Hepatocyte (in vitro differentiated cells): ENCODE data around the gene CYTH1. TPM values are rescaled to one million over a fixed set of nuclear protein-coding genes. Genes with fewer than 3 reads are reported as not detected.
"Not testable (repeated sequence)": the region's sequence is repeated elsewhere in the genome, so short reads cannot be mapped to it uniquely, and the experiment has no call there.

ENCODE experiments used
- DNase-seq: peaks from one replicate; pipeline ENCODE4 v3.0.0-alpha.2; 2016; ENCODE audit warnings: low spot score
- H2AFZ ChIP-seq: fragments of 200-600 bp; sonication (generic); 2 replicates; pipeline ENCODE4 v1.6.0; 2016; ENCODE audit warnings: antibody characterized with exemption, mild to moderate bottlenecking
- H3K27ac ChIP-seq: fragments of 200-600 bp; sonication (generic); 2 replicates; pipeline ENCODE4 v1.5.1; 2016; ENCODE audit warnings: mild to moderate bottlenecking
- H3K27me3 ChIP-seq: fragments of 200-600 bp; sonication (generic); 2 replicates; pipeline ENCODE4 v1.6.1; 2016
- H3K36me3 ChIP-seq: fragments of 200-600 bp; sonication (generic); replicated peaks from 2 replicates; pipeline ENCODE4 v1.5.1; 2016; ENCODE audit warnings: low read depth; ENCODE audit not compliant: insufficient read depth
- H3K4me1 ChIP-seq: fragments of 200-600 bp; sonication (generic); 2 replicates; pipeline ENCODE4 v1.5.1; 2016; ENCODE audit warnings: mild to moderate bottlenecking, moderate library complexity; ENCODE audit not compliant: insufficient read depth
- H3K4me2 ChIP-seq: fragments of 200-600 bp; sonication (generic); 2 replicates; pipeline ENCODE4 v1.6.0; 2016
- H3K4me3 ChIP-seq: fragments of 200-600 bp; sonication (generic); 2 replicates; pipeline ENCODE4 v1.5.1; 2016; ENCODE audit warnings: mild to moderate bottlenecking
- H3K79me2 ChIP-seq: fragments of 200-600 bp; sonication (generic); 2 replicates; pipeline ENCODE4 v1.6.0; 2017; ENCODE audit warnings: mild to moderate bottlenecking
- H3K9me2 ChIP-seq: fragments of 200-600 bp; sonication (generic); replicated peaks from 2 replicates; pipeline ENCODE4 v1.6.0; 2017; ENCODE audit warnings: mild to moderate bottlenecking; ENCODE audit not compliant: insufficient read depth
- H3K9me3 ChIP-seq: fragments of 200-600 bp; sonication (generic); 2 replicates; pipeline ENCODE4 v1.5.1; 2016; ENCODE audit warnings: low read depth, mild to moderate bottlenecking
- H4K20me1 ChIP-seq: fragments of 200-600 bp; sonication (generic); 2 replicates; pipeline ENCODE4 v1.6.0; 2016; ENCODE audit warnings: mild to moderate bottlenecking; ENCODE audit not compliant: insufficient read depth, poor library complexity, severe bottlenecking
- EZH2 ChIP-seq: fragments of 200-600 bp; sonication (generic); IDR thresholded peaks from 2 replicates; pipeline ENCODE4 v1.6.1; 2016; ENCODE audit warnings: antibody characterized with exemption, mild to moderate bottlenecking, borderline replicate concordance
- EZH2phosphoT487 ChIP-seq: fragments of 200-600 bp; sonication (generic); IDR thresholded peaks from one replicate; pipeline ENCODE4 v1.6.1; 2018; ENCODE audit warnings: antibody characterized with exemption, mild to moderate bottlenecking, low read depth, moderate library complexity; ENCODE audit not compliant: unreplicated experiment, severe bottlenecking
- WGBS: methylation state at CpG from one replicate; pipeline ENCODE4 v1.1.6; 2016; ENCODE audit warnings: low lambda C conversion rate; ENCODE audit errors: missing lambda C conversion rate; 5-methylcytosine and 5-hydroxymethylcytosine counted together
- polyA plus RNA-seq: library from polyadenylated mRNA; unstranded; fragments of >200 nt; fragmentation: Nextera tagmentation; extraction: Ambion mirVana; gene quantifications from 2 replicates; pipeline ENCODE4 v1.2.1, GENCODE V29; 2016
- total RNA-seq: library from RNA; depleted of rRNA; stranded (reverse); fragments of >200 nt; gene quantifications from 2 replicates; pipeline ENCODE4 v1.2.3, GENCODE V29; 2014
- TF ChIP-seq, protein P1 (sequence below): fragments of 200-600 bp; sonication (generic); IDR thresholded peaks from 2 replicates; pipeline ENCODE4 v1.5.1; 2016; ENCODE audit warnings: antibody characterized with exemption, mild to moderate bottlenecking; ENCODE audit not compliant: poor library complexity

CYTH1 gene
- total and polyA plus RNA-seq, 2 experiments from 2014 or later, result 38.5 to 44.4 TPM

DNA sequence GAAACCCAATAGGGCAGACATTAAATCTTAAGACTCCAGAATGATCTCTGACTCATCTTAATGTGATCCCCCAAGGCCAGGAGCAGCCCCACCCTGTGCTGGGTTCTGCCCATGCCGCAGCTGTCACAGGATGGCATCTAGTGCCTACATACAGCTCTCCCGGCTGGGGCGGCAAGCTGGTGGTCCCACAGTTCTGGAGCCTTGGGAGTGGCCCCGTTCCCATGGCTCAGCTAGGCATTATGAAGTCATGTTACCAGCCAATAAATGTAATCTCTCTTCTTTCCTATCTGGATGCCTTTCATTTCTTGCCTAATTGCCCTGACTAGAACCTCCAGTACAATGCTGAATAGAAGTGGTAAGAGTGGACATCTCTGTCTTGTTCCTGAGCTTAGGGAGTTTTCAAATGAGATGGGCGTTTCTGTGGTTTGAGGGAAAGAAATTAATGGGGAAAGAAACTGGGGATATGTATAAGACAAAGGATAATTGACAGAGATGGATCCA, 109.2 kb downstream of the CYTH1 start:
- Histone ChIP-seq H3K4me1 (no peaks in the 10 kb centered on the region), H4K20me1 (no peaks in the 10 kb centered on the region), H3K4me2 (no peak overlapping the region), H3K27ac (no peak overlapping the region), H3K4me3 (no peak overlapping the region), H3K9me3 (no peaks in the 10 kb centered on the region), H2AFZ (no peak overlapping the region), H3K36me3 (no peaks in the 10 kb centered on the region), H3K27me3 (no peaks in the 10 kb centered on the region), H3K9me2 (no peaks in the 10 kb centered on the region), H3K79me2 (no peaks in the 10 kb centered on the region)
- DNase-seq, result no peak
- 91% methylated on average over 5 of the region's 5 CpGs for WGBS
- no peak for TF ChIP-seq EZH2
- TF ChIP-seq, protein P1, sequence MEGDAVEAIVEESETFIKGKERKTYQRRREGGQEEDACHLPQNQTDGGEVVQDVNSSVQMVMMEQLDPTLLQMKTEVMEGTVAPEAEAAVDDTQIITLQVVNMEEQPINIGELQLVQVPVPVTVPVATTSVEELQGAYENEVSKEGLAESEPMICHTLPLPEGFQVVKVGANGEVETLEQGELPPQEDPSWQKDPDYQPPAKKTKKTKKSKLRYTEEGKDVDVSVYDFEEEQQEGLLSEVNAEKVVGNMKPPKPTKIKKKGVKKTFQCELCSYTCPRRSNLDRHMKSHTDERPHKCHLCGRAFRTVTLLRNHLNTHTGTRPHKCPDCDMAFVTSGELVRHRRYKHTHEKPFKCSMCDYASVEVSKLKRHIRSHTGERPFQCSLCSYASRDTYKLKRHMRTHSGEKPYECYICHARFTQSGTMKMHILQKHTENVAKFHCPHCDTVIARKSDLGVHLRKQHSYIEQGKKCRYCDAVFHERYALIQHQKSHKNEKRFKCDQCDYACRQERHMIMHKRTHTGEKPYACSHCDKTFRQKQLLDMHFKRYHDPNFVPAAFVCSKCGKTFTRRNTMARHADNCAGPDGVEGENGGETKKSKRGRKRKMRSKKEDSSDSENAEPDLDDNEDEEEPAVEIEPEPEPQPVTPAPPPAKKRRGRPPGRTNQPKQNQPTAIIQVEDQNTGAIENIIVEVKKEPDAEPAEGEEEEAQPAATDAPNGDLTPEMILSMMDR, result no peak
- TF ChIP-seq EZH2phosphoT487, result no peak

DNA sequence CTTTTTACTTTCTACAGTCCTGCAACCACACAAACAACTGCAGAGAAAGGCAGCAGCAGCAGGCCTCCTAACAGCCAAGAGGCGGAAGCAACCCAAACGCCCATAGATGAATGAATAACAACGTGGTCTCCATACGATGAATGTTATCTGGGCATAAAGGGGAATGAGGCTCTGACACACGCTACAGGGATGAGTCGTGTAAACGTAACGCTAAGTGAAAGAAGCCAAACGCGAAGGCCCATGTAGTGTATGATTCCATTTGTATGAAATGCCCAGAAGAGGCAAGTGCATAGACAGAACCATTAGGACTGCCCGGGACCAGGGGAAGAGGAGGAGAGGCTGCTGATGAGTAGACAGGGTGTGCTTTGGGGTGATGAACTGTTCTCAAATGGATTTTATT, 110.1 kb downstream of the CYTH1 start:
- WGBS, result 93% methylated on average over 11 of the region's 11 CpGs
- no peak overlapping the region for H3K4me2 ChIP-seq
- no peaks in the 10 kb centered on the region for H3K9me2 ChIP-seq
- no peaks in the 10 kb centered on the region for H3K36me3 ChIP-seq
- no peaks in the 10 kb centered on the region for H4K20me1 ChIP-seq
- no peaks in the 10 kb centered on the region for H3K9me3 ChIP-seq
- no peaks in the 10 kb centered on the region for H3K4me1 ChIP-seq
- H2AFZ ChIP-seq, result no peak overlapping the region
- TF ChIP-seq, protein P1, result no peak
- TF ChIP-seq EZH2, result no peak
- no peak for TF ChIP-seq EZH2phosphoT487
- no peaks in the 10 kb centered on the region for H3K79me2 ChIP-seq
- H3K27ac ChIP-seq, result no peak overlapping the region
- no peaks in the 10 kb centered on the region for H3K27me3 ChIP-seq
- DNase-seq, result no peak
- H3K4me3 ChIP-seq, result no peak overlapping the region

DNA sequence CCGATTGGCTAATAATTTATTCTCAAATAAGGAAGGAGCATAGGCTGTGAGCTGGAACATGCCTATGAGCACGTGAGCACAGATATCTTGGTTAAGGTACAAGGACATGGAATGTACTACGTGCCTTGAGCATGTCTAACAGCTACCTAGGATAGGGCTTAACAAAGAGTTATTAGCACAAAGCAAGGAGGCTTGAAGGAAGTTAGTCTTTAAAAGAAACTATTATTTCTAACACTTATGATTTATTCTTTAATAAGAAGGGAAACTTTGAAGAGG, 110.4 kb downstream of the CYTH1 start:
- H3K36me3 ChIP-seq, H4K20me1 ChIP-seq, H3K9me3 ChIP-seq, H3K4me3 ChIP-seq, H3K9me2 ChIP-seq, DNase-seq, H3K4me1 ChIP-seq, H3K27ac ChIP-seq, H3K79me2 ChIP-seq, H3K4me2 ChIP-seq, H2AFZ ChIP-seq, H3K27me3 ChIP-seq: not testable (repeated sequence)
- 96% methylated on average over 3 of the region's 3 CpGs for WGBS

DNA sequence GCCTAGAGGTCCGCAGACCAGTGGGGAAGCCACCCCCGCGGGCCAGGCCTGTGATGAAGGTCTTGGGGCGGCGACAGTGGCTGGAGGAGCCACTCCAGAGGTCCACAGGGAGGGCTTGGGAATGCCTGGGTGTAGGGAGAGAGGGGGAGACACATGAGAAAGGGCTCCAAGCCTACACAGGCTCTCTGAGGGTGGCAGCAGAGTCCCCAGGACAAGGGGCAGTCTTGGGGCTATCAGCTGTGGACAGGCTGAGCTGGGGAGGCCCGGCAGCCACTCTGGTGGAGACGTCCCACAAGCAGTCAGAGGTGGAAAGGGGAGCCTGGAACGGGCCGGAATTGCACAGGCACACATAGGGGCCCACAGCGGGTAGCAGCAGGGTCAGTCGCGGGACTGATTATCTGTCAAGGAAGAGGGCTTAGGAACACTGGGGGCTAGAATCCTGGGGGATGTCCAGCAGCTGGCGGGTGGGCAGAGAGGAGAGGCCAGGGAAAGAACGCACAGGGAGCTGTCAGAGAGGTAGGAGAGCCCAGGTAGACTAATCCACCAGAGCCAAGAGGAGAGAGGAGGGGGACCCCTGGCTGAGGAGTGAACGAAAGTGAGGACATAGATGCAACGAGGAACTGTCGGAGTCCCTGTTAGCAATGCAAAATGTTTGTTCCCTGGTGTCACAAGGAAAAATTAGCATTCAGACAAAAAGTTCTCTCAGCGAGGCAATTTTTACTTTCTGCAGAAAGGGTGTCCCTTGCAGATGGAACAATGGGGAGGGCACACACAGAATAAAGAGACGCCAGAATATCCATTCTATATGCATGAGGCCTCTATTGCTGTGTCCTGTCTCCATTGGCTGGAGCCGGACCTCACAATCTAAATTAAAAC, 111.0 kb downstream of the CYTH1 start:
- Histone ChIP-seq H2AFZ (no peak overlapping the region), H3K79me2 (no peaks in the 10 kb centered on the region), H3K36me3 (no peaks in the 10 kb centered on the region), H3K9me3 (no peaks in the 10 kb centered on the region), H3K27ac (no peak overlapping the region), H4K20me1 (no peaks in the 10 kb centered on the region), H3K4me2 (no peak overlapping the region), H3K9me2 (no peaks in the 10 kb centered on the region), H3K4me3 (no peak overlapping the region), H3K27me3 (no peaks in the 10 kb centered on the region), H3K4me1 (peaks cover 7% of the 10 kb centered on the region)
- WGBS, result 95% methylated on average over 20 of the region's 20 CpGs
- TF ChIP-seq EZH2phosphoT487, result no peak
- TF ChIP-seq, protein P1, result no peak
- no peak for TF ChIP-seq EZH2
- no peak for DNase-seq
